Limb (tissue), 2 donors: ENCODE results near the gene TMEM106B.
"Not testable (repeated sequence)": the region's sequence is repeated elsewhere in the genome, so short reads cannot be mapped to it uniquely, and the experiment has no call there.

Experiments used
- DNase-seq, 2 donors: peaks; one replicate each; pipeline ENCODE4 v3.0.0-alpha.2; 2016; ENCODE audit errors: extremely low spot score in 2 of 2

Gene TMEM106B

DNA sequence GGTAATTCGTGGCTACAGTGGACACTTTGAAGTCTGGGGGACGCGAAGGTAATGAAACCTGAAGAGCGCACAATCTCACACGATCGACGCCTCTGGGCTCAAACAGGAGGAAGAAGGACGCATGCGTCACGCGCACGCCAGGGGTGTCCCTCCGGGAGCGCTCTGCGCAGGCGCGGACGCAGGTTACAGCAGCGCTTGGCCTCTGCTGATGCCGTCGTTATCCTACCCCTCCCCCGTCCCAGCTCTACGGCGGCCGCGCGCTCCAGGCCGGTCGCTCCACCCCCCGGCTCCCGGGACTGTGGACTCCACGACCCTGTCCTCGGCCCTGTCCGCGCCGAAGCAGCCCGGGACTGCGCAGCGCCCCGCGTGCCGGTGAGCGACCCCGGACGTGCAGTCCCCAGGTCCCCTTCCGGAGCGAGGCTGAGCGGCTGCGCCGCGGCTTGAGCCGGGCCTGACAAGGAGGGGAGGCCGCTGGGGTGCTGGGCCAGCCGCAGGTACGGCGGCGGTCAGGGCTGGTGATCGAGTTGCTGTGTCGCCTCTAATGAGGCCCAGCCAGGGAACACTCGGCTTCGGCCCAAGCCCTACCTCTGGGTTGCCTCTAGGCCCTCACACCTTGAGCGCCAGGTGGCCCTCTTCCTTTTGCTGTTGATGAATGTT, at the start of gene TMEM106B:
Gene TMEM106B (plus strand): TSS at position 241 of the 657 bp plus-strand sequence. CDS start 3,517 bp downstream, outside the sequence.
- DNase-seq: peak; percentile 96 to 97

DNA sequence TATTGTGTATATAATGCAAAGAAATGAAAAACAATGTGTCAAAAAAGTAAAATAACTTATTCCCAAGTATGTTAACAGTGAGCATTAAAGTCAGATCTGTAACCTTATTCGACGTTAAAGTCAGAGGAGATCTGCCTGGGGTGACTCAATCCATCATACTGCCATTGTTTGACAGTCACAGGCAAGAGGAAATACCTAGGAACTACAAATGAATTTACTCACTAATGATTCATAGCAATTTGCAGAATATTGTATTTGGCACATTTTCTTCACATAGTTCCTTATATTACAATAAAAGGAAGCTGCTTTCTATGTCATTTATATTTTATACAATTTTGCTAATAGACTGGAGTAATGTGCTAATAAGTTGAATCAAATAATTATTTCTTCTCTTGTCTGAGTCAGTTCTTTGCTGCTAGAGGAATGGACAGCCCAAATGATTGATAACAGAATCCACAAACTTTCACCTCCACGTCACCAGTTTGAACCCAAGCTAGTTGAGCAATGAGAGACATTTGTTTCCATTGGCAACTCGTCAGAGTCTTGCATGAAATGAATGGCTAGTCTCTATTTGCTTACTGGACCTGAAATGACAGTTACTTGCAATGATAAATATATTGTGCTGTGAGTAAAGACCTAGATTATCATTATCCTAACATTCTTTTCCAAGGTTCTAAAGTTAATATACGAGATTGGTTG, 48.5 kb upstream of the TMEM106B start:
- no peak for DNase-seq

- DNase-seq: not testable (repeated sequence)
Observed at GRCh38 chr7:12168065-12168464, 43.0 kb upstream of the TMEM106B start.

DNA sequence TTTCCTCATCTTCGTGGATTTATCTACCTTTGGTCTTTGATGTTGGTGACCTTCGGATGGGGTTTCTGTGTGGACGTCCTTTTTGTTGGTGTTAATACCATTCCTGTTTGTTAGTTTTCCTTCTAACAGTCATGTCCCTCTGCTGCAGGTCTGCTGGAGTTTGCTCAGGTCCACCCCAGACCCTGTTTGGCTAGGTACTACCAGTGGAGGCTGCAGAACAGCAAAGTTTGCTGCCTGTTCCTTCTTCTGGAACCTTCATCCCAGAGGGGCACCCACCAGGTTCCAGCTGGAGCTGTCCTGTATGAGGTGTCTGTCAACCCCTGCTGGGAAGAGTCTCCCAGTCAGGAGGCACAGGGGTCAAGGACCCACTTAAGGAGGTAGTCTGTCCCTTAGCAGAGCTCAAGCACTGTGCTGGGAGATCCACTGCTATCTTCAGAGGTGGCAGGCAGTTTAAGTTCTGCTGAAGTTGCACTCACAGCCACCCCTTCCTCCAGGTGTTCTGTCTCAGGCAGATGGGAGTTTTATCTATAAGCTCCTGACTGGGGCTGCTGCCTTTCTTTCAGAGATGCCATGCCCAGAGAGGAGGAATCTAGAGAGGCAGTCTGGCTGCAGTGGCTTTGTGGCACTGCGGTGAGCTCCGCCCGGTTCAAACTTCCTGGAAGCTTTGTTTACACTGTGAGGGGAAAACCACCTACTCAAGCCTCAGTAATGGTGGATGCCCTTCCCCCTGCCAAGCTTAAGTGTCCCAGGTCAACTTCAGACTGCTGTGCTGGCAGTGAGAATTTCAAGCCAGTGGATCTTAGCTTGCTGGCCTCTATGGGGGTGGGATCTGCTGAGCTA, 40.9 kb upstream of the TMEM106B start:
- not testable (repeated sequence) for DNase-seq

- no peak for DNase-seq
Observed at GRCh38 chr7:12173671-12174070, 37.4 kb upstream of the TMEM106B start.

- DNase-seq: no peak
Observed at GRCh38 chr7:12174931-12175330, 36.2 kb upstream of the TMEM106B start.

- no peak for DNase-seq
Observed at GRCh38 chr7:12178317-12178716, 32.8 kb upstream of the TMEM106B start.

DNA sequence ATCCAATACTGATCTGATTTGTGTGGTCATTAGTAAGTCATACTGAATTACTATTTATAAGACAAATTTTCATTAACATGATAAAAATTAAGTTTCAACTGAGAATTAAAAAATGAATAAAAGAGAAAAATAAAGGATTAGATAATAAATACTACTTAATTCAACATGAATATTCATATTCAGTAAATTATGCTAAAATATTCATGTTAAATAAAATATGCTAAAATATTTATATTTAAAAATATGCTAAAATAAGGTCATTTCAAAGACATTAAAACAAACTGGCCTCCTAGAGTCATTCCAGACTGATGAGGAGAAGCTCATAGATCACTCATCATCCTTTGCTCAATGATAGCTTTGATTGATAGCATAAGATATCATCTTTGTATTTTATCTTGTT, 16.7 kb upstream of the TMEM106B start:
- no peak for DNase-seq

DNA sequence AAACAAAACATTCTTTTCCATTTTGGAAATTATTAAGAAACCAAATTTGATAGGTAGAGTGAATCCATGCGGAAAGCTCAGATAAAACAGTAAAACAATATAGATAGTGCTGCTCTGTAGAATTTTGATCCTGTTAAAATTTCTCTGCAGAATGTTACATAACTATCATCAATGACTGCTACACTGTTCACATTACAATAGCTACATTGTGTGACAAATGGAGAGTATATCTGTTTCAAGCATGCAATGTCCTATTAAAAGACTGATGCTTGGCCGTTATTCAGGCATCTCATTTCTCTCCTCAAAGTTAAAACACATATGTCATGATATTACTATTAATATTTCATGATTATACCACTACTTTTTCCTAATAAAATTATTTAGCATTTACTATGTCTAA, 14.7 kb upstream of the TMEM106B start:
- no peak for DNase-seq

- DNase-seq: no peak
Observed at GRCh38 chr7:12199363-12199762, 11.7 kb upstream of the TMEM106B start.

- DNase-seq: no peak
Observed at GRCh38 chr7:12207046-12207445, 4.0 kb upstream of the TMEM106B start.

- no peak for DNase-seq
Observed at GRCh38 chr7:12209221-12209620, 1.9 kb upstream of the TMEM106B start.

DNA sequence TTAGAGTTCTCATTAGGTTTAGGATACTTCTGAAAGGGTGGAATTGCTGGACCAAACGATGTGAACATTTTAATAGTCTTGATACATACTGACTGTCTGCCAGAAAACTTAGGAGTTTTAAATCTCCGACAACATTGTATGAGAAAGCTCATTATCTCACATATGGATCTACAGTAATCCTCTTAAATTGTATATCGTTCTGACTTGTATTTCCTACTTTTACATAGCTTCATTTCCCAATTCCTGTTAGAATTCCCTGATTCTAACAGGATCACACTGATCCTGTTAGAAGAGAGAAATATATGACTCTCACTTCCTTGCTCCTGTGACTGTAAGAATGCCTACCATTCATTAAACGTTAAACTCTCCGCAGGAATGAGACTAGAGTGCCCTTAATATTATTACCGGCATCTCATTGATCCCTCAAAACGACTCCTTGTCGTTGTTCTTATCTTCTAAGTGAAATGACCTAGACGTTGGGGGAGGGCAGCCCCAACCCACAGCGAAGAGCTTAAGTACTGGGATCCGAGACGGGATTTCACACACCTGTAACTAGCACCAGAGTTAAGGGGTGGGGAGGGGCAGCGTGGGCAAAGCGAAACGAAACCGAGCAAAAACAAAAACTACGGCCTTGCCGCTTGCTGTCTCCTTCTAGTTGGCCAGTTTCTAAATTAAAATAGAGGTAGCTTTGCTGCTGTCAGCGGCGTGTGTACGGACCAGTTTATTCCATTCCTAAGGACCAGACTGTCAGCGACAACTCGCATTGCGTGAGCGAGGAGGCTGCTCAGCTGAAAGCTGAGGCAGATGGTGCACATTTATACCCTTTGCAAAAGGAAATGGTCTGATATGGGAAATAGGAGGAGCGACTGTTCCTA, 678 bp upstream of the TMEM106B start:
- DNase-seq: no peak

DNA sequence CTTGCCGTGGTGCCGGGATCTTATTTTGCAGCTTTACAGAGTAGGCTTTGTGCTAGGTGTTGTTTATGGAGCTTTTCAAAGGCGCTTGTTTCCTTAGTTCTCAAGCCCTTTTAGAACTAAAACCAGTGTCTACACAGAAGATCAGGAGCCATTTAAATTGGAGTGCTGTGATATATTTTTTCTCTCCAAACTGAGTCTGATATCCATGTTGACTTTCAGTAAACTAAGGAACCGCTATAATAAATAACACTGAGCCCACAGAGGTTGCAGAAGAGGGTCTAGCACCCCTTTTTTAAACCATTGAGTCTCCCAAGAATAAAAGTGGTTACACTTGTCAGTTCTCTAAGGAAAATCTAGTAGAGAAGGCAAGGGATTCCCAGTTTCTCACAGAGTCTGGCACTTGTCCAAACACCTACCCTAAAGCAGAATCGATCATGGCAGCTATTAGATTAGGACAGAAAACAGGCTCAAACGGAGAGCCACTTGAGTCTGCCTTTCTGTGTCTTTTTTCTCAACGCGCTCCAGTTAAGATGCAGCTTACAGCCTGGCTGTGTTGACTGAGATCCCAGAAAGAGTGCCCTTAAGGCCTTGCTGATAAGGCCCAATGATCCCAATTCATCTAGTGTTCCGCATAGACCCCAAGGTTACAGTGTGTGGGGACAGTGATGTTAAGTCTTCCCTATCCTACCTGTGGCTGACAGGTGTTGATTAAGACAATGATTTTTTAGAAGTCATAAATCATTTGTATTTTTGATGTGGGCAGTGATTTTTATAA, 804 bp downstream of the TMEM106B start:
- peak; percentile 26 to 39 for DNase-seq

DNA sequence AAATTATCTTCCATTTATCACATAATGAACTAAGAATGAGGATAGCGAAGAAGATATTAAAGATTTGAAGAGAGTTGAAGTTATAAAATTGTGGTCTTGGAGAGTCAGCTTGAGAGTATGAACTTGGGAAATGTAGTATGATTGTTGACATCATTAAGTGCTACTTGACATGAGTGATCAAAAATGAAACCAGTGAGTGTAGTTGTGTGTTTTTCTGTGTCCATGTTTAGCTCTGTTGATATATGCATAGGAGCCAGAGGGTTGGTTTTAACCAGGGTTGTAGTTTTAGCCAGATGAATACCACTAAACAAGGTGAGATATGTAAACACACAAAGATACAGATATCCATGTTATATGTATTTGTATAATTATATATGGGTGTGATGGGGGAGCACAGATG, 6.2 kb downstream of the TMEM106B start:
- no peak for DNase-seq

DNA sequence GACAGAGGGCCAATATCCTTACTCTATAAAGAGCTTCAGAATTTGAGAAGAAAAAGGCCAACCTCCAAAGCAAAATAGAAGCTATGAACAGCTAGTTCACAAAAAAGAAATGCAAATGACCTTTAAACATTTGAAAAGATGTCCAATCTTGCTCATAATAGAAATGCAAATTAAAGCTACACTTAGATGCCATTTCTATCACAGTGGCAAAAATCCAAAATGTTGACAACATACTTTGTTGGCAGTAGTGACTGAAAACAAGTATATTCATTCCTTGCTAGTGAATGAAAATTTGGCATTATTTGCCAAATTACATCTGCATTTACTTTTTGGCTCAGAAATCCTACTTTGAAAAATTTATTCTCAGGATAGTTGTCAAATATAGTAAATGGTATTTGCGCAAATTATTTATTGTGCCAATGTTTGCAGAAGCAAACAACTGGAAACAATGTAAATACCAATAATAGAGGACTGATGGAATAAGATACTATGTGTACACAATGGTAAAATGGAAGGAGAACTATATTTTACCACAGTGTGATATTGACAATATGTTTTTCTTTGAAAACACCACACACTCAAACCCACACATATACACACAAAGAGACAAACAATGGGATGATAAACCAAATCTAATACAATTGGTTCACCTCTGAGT, 9.4 kb downstream of the TMEM106B start:
- no peak for DNase-seq

- DNase-seq: no peak
Observed at GRCh38 chr7:12221414-12221813, 10.3 kb downstream of the TMEM106B start.

DNA sequence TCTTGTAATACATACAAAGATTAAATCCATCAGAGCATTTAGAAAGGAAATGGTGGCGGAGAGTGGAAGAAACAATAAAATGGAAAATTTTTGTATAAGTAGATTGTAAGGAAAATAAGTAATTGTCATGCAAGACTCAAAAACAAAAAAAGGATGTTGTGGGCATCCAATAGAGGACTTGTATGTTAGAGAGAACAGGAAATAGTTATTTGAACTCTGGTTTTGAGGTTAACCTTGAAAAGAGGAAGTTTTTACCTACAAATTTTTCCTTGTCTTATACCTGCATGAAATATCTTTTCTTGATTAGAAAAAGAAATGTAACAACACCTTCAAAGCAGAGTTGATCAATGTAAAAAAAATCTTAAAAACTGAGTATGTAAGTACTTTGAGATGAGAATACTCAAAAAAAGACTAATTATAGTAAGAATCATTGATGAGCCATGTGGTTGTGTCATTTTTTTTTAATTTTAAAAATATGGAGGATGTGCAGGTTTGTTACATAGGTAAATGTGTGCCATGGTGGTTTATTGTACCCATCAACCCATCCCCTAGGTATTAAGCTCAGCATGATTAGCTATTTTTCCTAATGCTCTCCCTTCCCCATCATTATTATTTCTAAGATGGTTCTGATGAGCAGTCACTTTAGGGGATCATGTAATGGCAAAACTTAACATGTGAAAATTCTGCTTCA, 11.9 kb downstream of the TMEM106B start:
- DNase-seq: no peak

DNA sequence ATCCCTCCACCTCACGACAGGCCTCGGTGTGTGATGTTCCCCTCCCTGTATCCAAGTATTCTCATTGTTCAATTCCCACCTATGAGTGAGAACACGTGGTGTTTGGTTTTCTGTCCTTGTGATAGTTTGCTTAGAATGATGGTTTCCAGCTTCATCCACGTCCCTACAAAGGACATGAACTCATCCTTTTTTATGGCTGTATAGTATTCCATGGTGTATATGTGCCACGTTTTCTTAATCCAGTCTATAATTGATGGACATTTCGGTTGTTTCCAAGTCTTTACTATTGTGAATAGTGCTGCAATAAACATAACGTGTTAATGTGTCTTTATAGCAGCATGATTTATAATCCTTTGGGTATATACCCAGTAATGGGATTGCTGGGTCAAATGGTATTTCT, 13.9 kb downstream of the TMEM106B start:
- not testable (repeated sequence) for DNase-seq
